ENCODE data around the gene TMEM125. TPM values are rescaled to one million over a fixed set of nuclear protein-coding genes. Genes with fewer than 3 reads are reported as not detected.

TMEM125 gene
- polyA plus RNA-seq, 3 donors = not detected

DNA sequence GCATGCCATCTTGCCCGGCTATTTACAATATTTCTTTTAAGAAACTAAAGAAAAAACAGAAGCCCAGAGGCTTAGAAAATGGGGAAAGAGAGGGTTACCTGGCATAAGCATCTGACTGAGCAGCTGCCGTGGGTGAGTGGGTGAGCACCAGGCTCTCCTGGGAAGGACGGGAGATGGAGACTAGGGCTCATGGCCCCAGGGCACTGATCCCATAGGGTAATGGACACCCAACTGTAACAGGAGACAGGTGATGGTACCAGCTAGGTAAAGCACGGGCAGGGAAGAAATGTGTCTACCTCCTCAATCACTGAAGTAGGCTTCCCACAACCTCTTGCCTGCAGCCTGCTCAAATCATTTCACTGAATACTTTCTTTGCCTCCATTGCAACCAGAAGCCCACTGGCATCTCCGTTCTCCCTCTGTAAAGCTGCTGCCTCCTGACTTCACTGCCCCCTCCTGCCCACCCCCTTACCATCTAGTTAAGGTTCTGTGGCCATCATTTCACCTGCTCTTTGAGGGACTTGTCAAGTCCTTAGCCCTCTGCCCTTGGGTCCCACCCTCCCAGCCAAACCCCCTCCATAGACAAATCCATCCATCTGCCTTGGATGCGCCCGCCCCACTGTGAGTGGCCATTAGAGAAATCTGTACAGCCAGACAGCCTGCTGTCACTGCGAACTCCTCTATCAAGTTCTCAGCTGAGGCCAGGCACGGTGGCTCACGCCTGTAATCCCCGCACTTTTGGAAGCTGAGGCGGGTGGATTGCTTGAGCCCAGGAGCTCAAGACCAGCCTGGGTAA is 6.2 kb downstream of the TMEM125 start:
- Histone ChIP-seq H3K4me1 (ENCODE audit: control insufficient read depth in 1 of 2, insufficient read depth in 2 of 2, low read length in 2 of 2) (peaks cover 11 to 12% of the 10 kb centered on the region in 2 donors), H3K4me3 (replicated peaks in 1 of 3; ENCODE audit: low read depth in 2 of 3, low read length in 3 of 3) (no peak overlapping the region), H3K9ac (ENCODE audit: insufficient read depth, low read length, poor library complexity, severe bottlenecking) (no peak overlapping the region), H3K9me3 (replicated peaks in 1 of 2; ENCODE audit: control insufficient read depth in 1 of 2, insufficient read depth in 1 of 2, low read length in 2 of 2) (no peaks in the 10 kb centered on the region), H2AFZ (ENCODE audit: insufficient read depth, low read depth, low read length, poor library complexity, severe bottlenecking) (peak overlapping the region; percentile 88), H3K27ac (ENCODE audit: low read depth in 1 of 2, low read length in 2 of 2) (no peak overlapping the region), H3K4me2 (replicated peaks; ENCODE audit: extremely low read depth, low read length, poor library complexity, severe bottlenecking) (no peak overlapping the region), H3K27me3 (ENCODE audit: control insufficient read depth in 2 of 2, insufficient read depth in 2 of 2, low read length in 2 of 2) (no peaks in the 10 kb centered on the region), H3K79me2 (ENCODE audit: insufficient read depth, low read length) (no peaks in the 10 kb centered on the region), H3K36me3 (replicated peaks in 1 of 2; ENCODE audit: control insufficient read depth in 1 of 2, insufficient read depth in 2 of 2, low read length in 2 of 2) (no peaks in the 10 kb centered on the region), H4K20me1 (ENCODE audit: insufficient read depth, low read length) (no peaks in the 10 kb centered on the region)
- peaks cover 1 to 4% (median 2%) of the 10 kb centered on the region in 3 donors for H3K27me3 Mint-ChIP-seq (ENCODE audit: low read depth in 3 of 3)
- H3K4me3 Mint-ChIP-seq = no peak overlapping the region
- intact Hi-C loops (cut with micrococcal nuclease) = no loop called here
- peaks cover 0 to 6% (median 3%) of the 10 kb centered on the region in 7 donors for H3K9me3 Mint-ChIP-seq
- no peaks in the 10 kb centered on the region for H3K36me3 Mint-ChIP-seq
- no peak overlapping the region for H3K27ac Mint-ChIP-seq
- H3K4me1 Mint-ChIP-seq = peaks cover 14% of the 10 kb centered on the region
- no peak for DNase-seq
- no peak for TF ChIP-seq CTCF (IDR thresholded peaks at IDR 0.05)
- 94% methylated on average over 9 of the region's 12 CpGs for WGBS (ENCODE audit: insufficient coverage)

GRCh38 chr1:43276673-43277072 is 6.9 kb downstream of the TMEM125 start:
- no peak for DNase-seq
- Mint-ChIP-seq H3K27ac (peak overlapping the region in 2 of 7 donors; percentile 10 to 38), H3K9me3 (peaks cover 0 to 6% (median 3%) of the 10 kb centered on the region in 7 donors), H3K4me3 (no peak overlapping the region), H3K36me3 (no peaks in the 10 kb centered on the region), H3K4me1 (peaks cover 13% of the 10 kb centered on the region), H3K27me3 (ENCODE audit: low read depth in 3 of 3) (peaks cover 1 to 2% (median 1%) of the 10 kb centered on the region in 3 donors)
- Histone ChIP-seq H3K36me3 (replicated peaks in 1 of 2; ENCODE audit: control insufficient read depth in 1 of 2, insufficient read depth in 2 of 2, low read length in 2 of 2) (no peaks in the 10 kb centered on the region), H4K20me1 (ENCODE audit: insufficient read depth, low read length) (no peaks in the 10 kb centered on the region), H3K4me1 (ENCODE audit: control insufficient read depth in 1 of 2, insufficient read depth in 2 of 2, low read length in 2 of 2) (peaks cover 10% of the 10 kb centered on the region in 2 donors), H3K9ac (ENCODE audit: insufficient read depth, low read length, poor library complexity, severe bottlenecking) (no peak overlapping the region), H3K27me3 (ENCODE audit: control insufficient read depth in 2 of 2, insufficient read depth in 2 of 2, low read length in 2 of 2) (no peaks in the 10 kb centered on the region), H3K79me2 (ENCODE audit: insufficient read depth, low read length) (no peaks in the 10 kb centered on the region), H3K4me3 (replicated peaks in 1 of 3; ENCODE audit: low read depth in 2 of 3, low read length in 3 of 3) (no peak overlapping the region), H3K9me3 (replicated peaks in 1 of 2; ENCODE audit: control insufficient read depth in 1 of 2, insufficient read depth in 1 of 2, low read length in 2 of 2) (no peaks in the 10 kb centered on the region), H3K27ac (ENCODE audit: low read depth in 1 of 2, low read length in 2 of 2) (no peak overlapping the region), H3K4me2 (replicated peaks; ENCODE audit: extremely low read depth, low read length, poor library complexity, severe bottlenecking) (no peak overlapping the region), H2AFZ (ENCODE audit: insufficient read depth, low read depth, low read length, poor library complexity, severe bottlenecking) (no peak overlapping the region)
- no peak for TF ChIP-seq CTCF (IDR thresholded peaks at IDR 0.05)
- intact Hi-C loops (cut with micrococcal nuclease) = no loop called here
- 93% methylated on average over 6 of the region's 7 CpGs for WGBS (ENCODE audit: insufficient coverage)

Data from CD14-positive monocyte (primary cell).